Endothelial cell of hepatic sinusoid (primary cell): ENCODE results near the gene SPAG5.
"Not testable (repeated sequence)": the region's sequence is repeated elsewhere in the genome, so short reads cannot be mapped to it uniquely, and the experiment has no call there.

Experiments used
- in situ Hi-C: cut with HindIII; loops from 2 replicates; pipeline ENCODE4 v1.10.0; 2017; ENCODE audit warnings: low sequenced_read_pairs

The SPAG5 gene

DNA sequence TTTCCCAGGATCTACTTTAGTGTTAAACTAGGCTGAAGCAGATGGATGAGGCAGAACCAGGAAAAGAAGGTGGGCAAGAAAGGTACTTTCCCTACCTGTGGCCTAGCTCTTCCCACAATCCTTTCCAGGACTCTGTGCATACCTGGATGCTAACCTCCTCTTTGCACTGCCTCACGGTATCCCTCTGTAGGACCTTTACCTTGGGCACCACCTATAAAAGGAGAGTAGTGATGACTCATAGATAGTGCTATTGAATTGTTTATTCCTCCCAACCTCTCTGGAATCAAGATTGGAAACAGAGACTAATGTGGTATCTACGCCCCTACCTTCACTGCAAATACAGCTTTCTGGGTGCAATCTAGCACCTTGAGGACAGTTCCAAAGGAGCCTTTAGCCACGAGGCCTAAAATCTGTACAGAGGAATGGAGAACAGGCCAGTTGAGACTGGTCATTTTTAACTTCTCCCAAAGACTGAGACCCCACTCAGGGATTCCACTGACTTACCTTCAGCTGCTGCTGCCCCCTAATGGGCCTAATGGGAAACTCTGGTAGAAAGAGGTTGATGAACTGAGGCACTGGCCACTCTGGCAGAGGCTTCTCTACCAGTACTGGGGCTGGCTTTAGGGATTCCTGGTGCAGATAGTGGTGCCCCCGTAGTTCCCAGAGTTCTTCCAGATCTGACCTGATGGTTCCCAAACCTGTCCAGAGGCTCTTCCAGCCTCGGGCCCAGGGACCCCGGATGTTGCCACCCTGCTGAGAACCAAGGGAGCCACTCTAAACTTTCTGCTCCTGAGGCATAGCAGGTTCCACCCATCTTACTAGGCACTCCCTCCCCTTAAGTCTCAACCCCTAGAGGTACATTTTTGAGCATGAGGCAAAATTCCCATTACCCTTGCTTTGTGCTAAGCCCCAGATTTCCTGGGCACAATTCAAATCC lies 14.4 kb upstream of the SPAG5 start:
- in situ Hi-C loops: no loop called here

DNA sequence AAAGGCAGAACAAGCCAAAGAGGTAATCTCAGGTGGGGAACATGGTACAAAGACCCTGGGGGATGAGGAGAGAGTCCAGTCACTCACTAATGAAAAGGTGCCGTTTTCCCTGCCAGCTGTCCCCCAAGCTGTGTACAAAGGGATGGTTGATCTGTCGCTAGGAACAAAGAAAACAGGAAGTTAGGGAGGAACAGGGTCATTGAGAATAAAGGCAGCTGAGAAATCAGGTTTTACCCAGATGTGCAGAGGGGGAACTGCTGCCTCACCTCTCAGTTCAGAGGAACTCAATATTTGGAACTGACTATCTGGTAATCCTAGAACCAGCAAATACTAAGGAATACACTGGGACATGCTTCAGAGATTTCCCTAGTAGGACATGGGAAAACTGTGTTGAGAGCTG lies 13.7 kb upstream of the SPAG5 start:
- in situ Hi-C loops: no loop called here

DNA sequence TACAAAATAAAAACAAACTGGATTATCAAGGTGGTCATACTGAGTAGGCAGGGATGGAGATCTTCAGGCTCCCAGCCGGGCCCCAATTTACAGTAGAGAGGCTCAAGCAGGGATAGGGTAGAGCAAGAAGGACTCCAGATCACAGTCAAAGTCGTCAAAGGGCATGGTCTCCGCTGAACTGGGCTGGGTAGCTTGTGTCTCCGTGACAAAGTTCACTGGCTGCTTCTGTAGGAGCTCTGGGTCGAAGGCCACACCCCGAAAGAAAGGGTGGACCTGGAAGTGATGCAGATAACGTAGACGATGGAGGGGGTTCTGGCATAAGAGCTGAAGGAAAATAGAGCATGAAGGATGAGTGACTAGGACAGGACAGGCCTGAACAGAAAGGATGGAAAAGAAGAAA lies 11.6 kb upstream of the SPAG5 start:
- in situ Hi-C loops: no loop called here

DNA sequence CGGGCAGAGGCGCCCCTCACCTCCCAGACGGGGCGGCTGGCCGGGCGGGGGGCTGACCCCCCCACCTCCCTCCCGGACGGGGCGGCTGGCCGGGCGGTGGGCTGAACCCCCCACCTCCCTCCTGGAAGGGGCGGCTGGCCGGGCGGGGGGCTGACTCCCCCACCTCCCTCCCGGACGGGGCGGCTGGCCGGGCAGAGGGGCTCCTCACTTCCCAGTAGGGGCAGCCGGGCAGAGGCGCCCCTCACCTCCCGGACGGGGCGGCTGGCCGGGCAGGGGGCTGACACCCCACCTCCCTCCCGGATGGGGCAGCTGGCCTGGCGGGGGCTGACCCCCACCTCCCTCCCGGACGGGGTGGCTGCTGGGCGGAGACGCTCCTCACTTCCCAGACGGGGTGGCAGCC lies 5.2 kb upstream of the SPAG5 start:
- in situ Hi-C loops: not testable (repeated sequence)

DNA sequence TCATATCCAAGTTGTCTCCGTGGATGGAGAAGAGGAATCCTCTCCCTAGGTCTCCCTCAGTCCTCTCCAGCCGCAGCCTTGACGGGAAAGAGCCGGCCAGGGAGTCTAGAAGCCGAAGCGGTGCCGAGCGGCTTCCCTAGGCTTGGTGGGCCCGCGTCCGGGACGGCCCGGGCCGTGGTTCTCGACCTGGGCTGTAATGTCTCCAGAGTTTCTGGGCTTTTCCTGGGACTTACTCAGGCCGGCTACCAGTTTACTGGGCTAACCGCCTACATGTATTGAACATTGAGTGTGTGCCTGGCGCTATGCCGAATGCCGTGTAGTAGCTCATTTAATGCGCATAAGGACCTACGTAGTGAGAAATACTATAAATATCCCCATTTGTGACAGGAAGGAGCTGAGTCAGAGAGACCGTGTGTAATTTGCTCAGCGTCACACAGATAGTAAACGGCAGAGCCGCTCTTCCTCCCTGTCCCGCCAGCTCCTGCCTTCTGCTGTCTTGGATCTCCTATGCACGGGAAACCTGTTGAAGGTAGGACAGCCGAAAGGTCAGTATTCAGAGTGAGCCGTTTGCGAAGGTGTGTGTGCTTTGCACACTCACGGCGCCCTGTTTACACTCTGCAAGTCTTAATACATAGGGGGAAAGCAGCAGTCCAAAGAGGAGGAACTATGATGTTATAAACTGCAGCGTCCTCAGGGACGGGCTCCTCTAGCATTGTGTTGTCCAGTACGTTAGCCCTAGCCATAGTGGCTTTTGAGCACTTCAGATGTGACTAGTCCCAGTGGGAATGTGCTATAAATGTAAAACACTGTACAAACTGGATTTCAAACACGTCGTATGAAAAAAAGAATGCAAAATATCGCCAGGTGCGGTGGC lies 723 bp upstream of the SPAG5 start:
- in situ Hi-C loops: no loop called here

DNA sequence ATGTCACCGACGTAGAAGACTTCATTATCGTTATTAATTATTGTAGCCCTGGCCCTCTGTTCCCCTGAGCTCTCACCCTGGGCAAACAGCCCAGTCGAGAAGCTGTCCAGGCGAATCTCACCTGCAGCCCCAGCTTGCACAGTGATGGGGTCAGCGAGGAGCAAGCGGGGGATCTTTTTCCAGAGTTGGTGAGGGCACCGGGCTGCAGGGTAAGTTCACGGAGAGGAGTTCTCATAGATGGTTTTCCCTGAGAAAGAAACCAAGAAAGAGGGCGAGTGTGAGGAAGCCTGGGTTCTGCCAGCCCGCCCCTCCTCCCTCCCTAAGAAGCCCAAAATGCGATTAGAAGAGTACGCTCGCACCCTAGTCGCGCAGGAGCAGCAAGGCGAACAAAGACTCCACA lies 436 bp downstream of the SPAG5 start:
- in situ Hi-C loops: no loop called here

DNA sequence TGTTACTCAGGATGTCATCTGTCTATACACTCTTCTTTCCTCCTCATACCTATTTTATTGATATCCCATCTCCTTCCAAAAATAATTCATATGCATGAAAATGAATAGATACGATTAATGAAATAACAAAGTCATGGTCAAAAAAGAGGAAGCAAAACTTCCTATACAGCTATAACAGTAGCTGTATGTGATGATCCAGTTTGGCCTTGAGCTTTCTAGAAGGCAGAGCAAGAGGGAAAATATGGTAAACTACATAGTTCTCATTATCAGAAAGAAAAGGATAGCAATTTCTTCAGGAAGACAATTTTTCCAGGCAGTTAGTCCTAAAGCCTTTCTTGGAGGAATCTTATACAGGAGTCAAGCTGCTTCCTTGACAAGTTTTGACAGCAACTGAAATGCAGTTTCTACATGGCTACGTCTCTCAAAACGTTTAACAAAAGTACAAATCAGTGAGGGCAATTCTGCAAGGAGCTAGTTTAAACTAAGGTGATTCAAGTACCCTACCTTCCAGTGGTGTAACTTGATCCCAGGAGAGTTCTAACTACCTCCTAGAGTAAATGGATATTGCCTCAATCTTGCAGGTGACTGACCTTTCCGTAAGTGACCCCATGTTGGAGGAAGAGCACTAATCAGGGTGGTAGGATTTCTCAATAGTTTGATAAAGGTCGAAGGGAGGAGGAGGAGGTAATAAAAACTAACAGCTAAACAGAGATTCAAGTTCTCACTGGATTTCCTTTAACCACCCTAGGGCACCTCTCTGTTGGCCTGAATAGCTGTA lies 1.0 kb downstream of the SPAG5 start:
- in situ Hi-C loops: no loop called here

DNA sequence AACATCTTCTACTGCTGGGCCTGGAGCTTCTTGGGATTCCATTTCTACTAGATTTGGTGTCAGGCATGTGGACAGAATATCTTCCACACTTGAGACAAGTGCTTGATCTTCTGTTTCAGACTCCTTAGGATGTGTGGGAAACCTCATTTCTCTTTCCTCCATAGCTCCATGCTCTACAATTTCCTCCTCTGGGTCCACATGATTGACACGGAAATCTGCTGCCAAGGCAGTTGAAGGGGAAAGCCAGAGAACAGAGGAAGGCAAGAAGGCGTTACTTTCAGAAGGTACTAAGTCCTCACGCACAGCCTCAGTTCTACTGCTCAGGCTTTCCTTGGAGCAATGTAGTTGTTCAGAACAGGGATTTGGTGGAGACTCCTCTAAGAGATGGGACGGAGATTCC lies 6.6 kb downstream of the SPAG5 start:
- in situ Hi-C loops: loop anchor here (5.0 kb wide), 1 partner anchor 80 kb away; no protein-coding TSS in a partner anchor

DNA sequence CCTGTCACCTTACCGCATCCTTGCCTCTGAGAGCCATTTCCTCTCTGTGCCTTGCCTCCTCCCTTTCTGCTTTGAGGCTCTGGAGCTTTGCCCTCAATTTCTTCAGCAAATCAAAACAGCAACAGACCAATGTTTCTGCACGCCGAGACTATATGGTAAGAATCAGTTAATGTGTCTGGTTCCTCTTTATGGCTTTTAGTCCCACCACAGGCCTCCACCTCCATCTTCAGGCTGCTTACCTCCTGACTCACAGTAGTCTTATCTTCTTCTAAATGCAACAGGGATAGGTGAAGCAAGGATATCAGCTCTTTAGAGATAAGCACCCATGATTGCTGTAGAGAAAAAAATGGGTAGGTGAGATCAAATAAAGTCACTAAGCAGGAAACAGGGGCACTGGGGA lies 13.0 kb downstream of the SPAG5 start:
- in situ Hi-C loops: no loop called here

DNA sequence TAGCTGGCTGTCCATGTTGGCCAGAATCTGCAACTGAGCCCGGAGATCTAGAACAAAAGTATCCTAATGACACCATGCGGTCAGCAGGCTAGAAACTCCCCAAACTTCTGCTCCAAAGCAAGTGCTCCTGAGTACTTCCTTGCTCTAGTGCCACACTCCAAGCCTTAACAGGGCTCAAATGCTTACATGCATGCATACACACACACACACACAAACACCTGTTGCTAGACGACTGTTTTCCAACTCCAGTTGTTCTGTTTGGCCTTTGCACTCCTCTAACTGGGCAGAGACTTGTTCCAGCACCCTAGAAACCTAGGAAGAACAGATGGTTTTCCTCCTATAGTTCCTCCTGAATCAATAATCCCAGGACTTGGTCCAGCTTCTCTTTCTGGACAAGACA lies 14.4 kb downstream of the SPAG5 start:
- in situ Hi-C loops: no loop called here

DNA sequence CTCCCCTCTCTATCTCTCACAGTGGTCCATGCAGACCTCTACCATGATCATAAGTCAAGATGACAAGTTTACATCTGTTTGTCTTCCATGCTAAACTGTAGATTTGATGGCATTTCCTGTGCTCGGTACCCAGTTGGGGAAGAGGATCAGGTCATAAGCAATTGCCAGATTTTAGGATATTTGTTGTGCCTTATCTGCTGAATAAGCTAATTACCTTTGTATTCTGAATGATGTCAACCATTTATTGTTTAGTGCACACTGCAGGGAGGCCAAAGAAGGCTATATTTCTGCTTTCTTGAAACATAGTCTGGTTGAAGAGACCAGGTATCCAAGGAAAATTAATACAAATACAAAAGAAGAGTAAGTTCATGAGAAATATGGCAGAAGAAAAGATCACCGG lies 16.3 kb downstream of the SPAG5 start:
- in situ Hi-C loops: no loop called here

DNA sequence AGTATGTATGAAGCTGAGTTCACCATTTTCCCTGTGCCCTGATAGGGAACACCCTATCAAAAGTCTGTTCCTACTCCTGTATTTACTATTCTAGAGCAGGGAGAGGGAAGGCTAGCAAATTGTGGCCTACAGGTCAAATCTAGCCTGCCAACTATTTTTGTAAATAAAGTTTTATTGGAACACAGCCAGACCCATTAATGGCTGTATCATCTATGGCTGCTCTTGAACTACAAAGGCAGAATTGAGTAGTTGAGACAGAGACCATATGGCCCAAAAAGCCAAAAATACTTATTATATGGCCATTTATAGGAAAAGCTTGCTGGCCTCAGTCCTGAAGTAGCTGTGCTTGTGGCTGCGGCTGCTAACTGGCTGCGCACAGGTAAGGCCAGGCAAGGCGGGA lies 17.9 kb downstream of the SPAG5 start:
- in situ Hi-C loops: no loop called here

DNA sequence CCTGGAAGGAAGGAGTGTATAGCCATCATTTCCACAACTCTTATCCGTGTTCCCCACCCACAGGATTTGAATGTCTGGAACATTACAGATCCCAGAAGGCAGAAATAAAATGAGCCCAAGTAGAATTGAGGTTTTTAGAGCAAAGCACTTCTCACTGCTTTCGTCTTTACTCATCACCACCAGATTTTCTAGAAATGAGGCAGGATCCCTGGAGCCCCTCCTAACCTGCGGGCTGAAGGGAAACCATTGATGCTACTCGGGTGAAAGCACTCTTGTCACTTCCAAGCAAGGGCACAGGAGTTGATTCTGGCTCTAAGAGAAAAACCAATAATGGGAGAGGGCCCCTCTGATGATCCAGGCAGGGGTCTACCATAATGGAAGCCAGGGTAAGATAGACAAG lies 19.3 kb downstream of the SPAG5 start:
- in situ Hi-C loops: no loop called here

DNA sequence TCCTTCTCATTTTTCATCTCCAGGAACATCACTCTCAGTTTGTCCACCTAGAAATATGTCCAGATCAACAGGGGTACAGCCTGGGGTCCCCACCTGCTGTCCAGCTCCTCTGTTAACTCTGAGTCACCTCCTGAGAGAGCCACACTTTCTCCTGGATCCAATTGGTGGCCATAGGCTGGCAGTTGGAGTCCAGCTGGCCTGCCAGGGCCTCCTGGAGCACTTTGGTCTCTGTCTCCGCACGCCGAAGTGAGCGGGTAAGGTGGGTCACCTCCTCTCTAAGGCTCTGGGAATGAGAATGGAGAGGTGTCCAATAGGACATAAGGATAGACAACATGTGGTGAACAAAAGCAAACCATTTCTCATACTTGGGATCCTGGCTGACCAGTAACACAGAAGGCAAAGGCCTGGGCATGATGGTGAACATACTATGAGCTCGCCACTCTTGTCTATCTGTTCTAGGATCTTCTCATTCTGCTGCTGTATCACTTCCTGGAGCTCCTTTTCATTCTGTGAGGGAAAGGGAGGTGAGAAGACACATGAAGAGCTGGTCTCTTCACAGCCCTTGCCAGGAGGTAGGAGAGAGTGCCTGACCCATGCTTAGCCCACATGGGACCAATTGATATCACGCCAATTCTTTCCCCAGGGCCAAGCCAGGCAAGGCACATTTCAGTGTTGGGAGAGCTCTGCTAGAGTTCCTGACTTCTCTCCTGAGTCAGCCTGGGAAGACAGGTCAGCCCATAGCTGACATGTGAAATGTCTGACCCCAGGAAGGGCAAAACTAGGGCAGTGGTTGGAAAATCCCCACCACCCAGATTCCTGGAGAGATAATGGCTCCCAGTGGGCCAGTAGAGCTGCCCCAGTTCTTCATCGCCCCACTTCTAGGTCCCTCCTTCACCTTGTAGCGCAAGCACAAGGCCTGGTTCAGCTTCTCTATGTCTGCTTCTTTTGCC lies 20.3 kb downstream of the SPAG5 start:
- in situ Hi-C loops: no loop called here

DNA sequence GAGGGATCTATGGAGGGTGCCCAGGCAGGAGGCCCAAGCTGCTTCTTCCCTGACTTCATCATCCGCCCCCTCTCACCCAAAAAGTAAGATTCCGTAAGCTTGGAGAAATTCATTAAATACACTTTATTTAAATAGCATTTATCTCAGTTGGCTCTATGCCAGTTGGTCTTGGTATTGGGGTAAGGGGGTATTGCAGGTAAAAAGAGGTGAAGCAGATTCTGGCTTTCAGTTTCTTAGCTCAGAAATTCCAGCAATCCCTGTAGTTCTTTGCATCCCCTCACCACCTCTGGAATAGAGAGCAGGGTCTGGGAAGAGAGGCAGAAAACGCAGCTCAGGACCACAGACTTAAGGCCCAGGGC lies 21.4 kb downstream of the SPAG5 start:
- in situ Hi-C loops: no loop called here

DNA sequence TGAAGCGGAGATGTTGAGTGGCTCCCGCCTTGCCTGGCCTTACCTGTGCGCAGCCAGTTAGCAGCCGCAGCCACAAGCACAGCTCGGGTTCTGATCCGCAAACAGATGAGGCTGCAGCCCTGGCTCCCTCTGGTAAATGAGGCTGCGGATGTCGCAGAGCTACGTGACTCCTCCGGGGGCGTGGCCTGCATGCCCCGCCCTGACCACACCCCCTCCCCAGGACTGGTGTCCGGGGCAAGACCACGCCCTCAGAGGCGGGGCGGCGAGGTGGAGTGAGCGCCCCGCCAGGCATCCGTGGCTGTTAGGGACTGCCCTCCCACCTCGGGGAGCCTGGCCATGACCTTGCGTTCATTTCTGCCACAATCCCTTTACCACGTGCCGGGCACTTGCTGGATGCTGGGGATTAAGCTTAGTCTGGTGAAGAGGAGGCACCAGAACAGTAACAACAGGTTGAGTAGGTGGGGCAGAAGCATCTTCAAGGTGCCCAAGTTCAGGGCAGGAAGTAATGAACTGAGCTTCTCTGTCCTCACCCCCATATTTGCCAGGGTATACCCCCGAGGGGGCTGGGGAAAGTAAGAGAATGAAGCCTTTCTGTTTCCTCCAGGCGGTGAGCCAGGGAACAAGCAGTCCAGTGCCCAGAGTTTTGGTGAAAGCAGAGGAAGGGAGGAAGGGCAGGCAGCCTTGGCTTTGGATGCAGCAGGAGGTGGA lies 21.9 kb downstream of the SPAG5 start, which contains the start of gene ALDOC:
Gene ALDOC (minus strand): TSS at position 138 of the 708 bp plus-strand sequence. CDS start 1,363 bp downstream, outside the sequence.
- in situ Hi-C loops: no loop called here

DNA sequence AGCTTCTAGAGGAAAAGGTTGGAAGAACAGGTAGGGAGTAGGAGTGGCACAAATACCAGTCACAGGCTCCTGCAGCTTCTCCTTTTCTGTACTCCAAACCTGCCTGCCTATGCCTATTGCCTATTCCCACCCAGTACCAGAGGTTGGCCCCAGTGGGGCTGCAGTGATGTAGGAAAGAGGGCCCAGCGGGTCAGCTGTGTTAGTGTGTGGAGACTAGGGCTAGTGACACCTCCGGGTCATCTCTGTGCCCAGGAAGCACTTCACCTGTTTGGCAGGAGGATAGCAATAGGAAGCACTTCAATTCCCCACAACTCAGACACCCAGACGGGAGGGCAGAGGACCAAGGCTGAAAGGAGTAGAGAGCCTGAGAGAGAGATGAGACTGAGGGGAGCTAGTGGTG lies 22.8 kb downstream of the SPAG5 start:
- in situ Hi-C loops: not testable (repeated sequence)

DNA sequence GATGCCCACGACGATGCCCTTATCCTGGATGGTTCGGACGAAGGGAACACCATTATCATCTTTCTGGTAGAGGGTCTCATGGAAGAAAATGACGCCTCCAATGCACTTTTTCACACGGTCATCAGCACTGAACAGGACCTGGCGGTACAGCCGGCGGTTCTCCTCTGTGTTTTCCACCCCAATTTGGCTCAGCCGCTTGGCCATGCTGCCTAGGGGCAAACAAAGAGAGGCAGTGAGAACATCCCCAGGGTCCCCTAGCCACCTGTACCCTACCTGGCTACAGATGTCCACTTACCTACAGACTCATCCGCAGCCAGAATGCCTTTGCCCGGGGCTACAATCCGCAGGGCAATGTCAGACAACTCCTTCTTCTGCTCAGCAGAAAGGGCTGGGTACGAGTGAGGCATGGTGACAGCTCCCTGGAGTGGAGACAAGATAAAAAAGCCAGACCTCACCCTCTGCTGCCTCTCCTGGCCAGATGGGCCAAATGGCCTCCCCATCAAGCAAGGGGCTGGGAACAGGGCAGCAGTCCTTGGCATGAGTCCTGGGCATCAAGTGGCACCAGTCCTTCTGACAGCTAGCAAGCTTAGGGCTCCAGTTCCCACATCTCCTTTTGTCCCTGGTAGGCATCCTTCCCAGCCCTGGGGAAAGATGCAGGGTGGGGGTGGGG lies 23.6 kb downstream of the SPAG5 start:
- in situ Hi-C loops: no loop called here

DNA sequence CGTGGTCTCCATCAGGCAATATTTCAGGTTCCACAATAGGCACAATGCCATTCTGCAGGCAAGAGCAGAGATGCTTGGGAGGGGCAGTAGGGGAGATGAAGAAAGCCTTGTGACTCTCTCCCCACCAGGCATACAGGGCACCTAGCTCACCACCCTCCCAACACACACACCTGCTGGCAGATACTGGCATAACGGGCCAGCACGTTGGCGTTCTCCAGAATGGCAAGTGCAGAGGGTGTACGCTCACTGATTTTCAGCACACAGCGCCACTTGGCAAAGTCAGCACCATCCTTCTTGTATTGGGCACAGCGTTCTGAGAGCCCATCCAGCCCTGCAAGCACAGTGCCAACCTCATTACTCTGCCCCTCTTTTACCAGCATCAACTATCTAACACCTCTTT lies 24.3 kb downstream of the SPAG5 start:
- in situ Hi-C loops: no loop called here
